Left lobe of liver (tissue), 2 donors: ENCODE data around the gene FBXO3. TPM values are rescaled to one million over a fixed set of nuclear protein-coding genes. Genes with fewer than 3 reads are reported as not detected.
"Not testable (repeated sequence)": the region's sequence is repeated elsewhere in the genome, so short reads cannot be mapped to it uniquely, and the experiment has no call there.

Experiments used
- ATAC-seq: fragments of 200-7000 bp; cut with Tn5 transposase; one replicate; pipeline ENCODE4 v1.9.1; 2020; ENCODE audit warnings: mild to moderate bottlenecking, moderate library complexity
- DNase-seq: peaks from one replicate; pipeline ENCODE4 v3.0.0-alpha.2; 2020; ENCODE audit warnings: low spot score
- total RNA-seq: library from RNA; stranded (reverse); gene quantifications from one replicate; pipeline ENCODE4 v1.2.1, GENCODE V29; 2021
- donor health status: DM: no; HTN: no; CAD: no; lungs with moderate emphysema.
- donor health status: DM: no; HTN: yes; CAD: no.

The FBXO3 gene
- total RNA-seq, 1 donor from 2014 or later, result 18.9 TPM

GRCh38 chr11:33730716-33731115 lies 43.6 kb downstream of the FBXO3 start:
- DNase-seq (no peak), ATAC-seq (no peak)

GRCh38 chr11:33729072-33729664 lies 45.2 kb downstream of the FBXO3 start:
- ATAC-seq, result not testable (repeated sequence)

GRCh38 chr11:33727539-33727938 lies 46.8 kb downstream of the FBXO3 start:
- ATAC-seq, DNase-seq: not testable (repeated sequence)

More at GRCh38 chr11:33729072-33729664, 45.2 kb downstream of the FBXO3 start:
- DNase-seq, result not testable (repeated sequence)

GRCh38 chr11:33725496-33725895 lies 48.8 kb downstream of the FBXO3 start:
- ATAC-seq (no peak), DNase-seq (no peak)

GRCh38 chr11:33724644-33725035 lies 49.7 kb downstream of the FBXO3 start:
- no peak for DNase-seq
- ATAC-seq, result peak; percentile 69

- ATAC-seq (peak; percentile 27), DNase-seq (no peak)
These were observed 51.0 kb downstream of the FBXO3 start for GRCh38 chr11:33723238-33723881.

- no peak for DNase-seq
- ATAC-seq, result peak; percentile 35
These were observed 51.6 kb downstream of the FBXO3 start for GRCh38 chr11:33722590-33723234.

GRCh38 chr11:33721984-33722383 lies 52.3 kb downstream of the FBXO3 start:
- no peak for DNase-seq
- ATAC-seq, result no peak

- DNase-seq, result no peak
- no peak for ATAC-seq
These were observed 52.9 kb downstream of the FBXO3 start for GRCh38 chr11:33721426-33721825.

- ATAC-seq (no peak), DNase-seq (no peak)
These were observed 54.7 kb downstream of the FBXO3 start for GRCh38 chr11:33719587-33719986.

- ATAC-seq, result no peak
- no peak for DNase-seq
These were observed 55.9 kb downstream of the FBXO3 start for GRCh38 chr11:33718440-33718839.

- no peak for DNase-seq
- peak; percentile 39 for ATAC-seq
These were observed 58.1 kb downstream of the FBXO3 start for GRCh38 chr11:33716243-33716642.

- DNase-seq, result no peak
- peak; percentile 46 for ATAC-seq
These were observed 60.4 kb downstream of the FBXO3 start for GRCh38 chr11:33713856-33714398.

GRCh38 chr11:33713151-33713855 lies 61.0 kb downstream of the FBXO3 start:
- DNase-seq, result no peak
- peak; percentile 91 for ATAC-seq

GRCh38 chr11:33712436-33712835 lies 61.9 kb downstream of the FBXO3 start:
- ATAC-seq, result no peak

GRCh38 chr11:33709466-33709865 lies 64.9 kb downstream of the FBXO3 start:
- DNase-seq (no peak), ATAC-seq (no peak)

More at GRCh38 chr11:33712436-33712835, 61.9 kb downstream of the FBXO3 start:
- DNase-seq, result no peak

GRCh38 chr11:33708985-33709384 lies 65.3 kb downstream of the FBXO3 start:
- DNase-seq (no peak), ATAC-seq (no peak)

- peak; percentile 62 for ATAC-seq
- not testable (repeated sequence) for DNase-seq
These were observed 66.5 kb downstream of the FBXO3 start for GRCh38 chr11:33707831-33708230.

GRCh38 chr11:33706966-33707365 lies 67.4 kb downstream of the FBXO3 start:
- no peak for DNase-seq
- no peak for ATAC-seq

GRCh38 chr11:33706546-33706945 lies 67.8 kb downstream of the FBXO3 start:
- ATAC-seq (no peak), DNase-seq (no peak)
